ENCODE measurements around the gene TLR5. TPM values are rescaled to one million over a fixed set of nuclear protein-coding genes. Genes with fewer than 3 reads are reported as not detected.

The TLR5 gene
- total RNA-seq, 3 donors from 2014 or later = 11.5 to 33.5 (median 16.5) TPM

DNA sequence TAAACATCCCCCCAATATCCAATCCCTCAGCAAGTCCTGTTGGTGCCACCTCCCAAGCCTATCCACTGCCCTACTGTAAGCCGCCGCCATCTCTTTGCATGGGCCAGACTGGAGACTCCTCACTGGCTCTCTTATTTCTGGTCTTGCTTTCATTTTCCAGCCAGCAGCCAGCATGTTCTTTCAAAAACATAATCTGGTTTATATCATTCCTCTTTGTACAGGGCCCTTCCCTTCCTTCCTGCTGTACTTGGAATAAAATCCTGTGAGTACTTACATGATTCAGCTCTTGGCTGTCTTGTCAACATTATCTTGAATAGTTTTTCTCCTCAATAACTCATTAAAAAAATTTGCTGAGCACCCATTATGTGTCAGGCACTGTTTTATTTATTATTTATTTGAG is 28.2 kb downstream of the TLR5 start:
- H3K4me1 ChIP-seq = no peaks in the 10 kb centered on the region
- DNase-seq (ENCODE audit: low spot score in 2 of 2) = no peak
- H3K4me3 ChIP-seq = no peak overlapping the region
- TF ChIP-seq POLR2A (IDR thresholded peaks at IDR 0.05) = no peak
- peak in 1 of 3 donors; percentile 38 for TF ChIP-seq POLR2AphosphoS5 (IDR thresholded peaks at IDR 0.05)
- TF ChIP-seq, protein P1, sequence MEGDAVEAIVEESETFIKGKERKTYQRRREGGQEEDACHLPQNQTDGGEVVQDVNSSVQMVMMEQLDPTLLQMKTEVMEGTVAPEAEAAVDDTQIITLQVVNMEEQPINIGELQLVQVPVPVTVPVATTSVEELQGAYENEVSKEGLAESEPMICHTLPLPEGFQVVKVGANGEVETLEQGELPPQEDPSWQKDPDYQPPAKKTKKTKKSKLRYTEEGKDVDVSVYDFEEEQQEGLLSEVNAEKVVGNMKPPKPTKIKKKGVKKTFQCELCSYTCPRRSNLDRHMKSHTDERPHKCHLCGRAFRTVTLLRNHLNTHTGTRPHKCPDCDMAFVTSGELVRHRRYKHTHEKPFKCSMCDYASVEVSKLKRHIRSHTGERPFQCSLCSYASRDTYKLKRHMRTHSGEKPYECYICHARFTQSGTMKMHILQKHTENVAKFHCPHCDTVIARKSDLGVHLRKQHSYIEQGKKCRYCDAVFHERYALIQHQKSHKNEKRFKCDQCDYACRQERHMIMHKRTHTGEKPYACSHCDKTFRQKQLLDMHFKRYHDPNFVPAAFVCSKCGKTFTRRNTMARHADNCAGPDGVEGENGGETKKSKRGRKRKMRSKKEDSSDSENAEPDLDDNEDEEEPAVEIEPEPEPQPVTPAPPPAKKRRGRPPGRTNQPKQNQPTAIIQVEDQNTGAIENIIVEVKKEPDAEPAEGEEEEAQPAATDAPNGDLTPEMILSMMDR (IDR thresholded peaks at IDR 0.05) = no peak
- no peaks in the 10 kb centered on the region for H3K27me3 ChIP-seq
- intact Hi-C loops (cut with DNase I; ENCODE audit: low total_unique reads) = no loop called here
- no peaks in the 10 kb centered on the region for H3K36me3 ChIP-seq
- H3K9me3 ChIP-seq = no peaks in the 10 kb centered on the region
- peak overlapping the region in 1 of 2 donors; percentile 57 for H3K27ac ChIP-seq

GRCh38 chr1:223110952-223111351 is 32.1 kb downstream of the TLR5 start:
- intact Hi-C loops (cut with DNase I; ENCODE audit: low total_unique reads) = no loop called here

DNA sequence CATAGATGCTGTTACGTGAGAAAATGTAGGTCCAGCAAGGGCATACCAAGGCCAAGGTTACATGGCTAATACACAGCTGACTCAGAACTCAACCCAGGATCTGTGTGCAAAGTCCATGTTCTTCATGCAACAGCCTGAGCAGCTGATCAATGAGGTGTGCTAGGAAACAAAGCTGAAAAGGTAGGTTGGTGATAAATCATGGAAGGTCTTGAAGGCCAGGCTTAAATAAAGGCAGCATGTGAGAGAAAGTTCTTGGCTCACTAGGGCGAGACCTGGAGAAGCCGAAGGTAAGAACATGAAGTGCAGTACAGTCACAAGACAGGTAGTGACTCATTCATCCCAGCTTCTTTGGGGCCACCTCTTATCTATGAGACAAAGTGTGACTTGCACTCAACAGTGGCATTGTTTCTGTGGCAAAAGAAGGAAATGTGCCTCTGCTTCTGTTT is 33.4 kb downstream of the TLR5 start:
- H3K4me1 ChIP-seq = no peaks in the 10 kb centered on the region
- TF ChIP-seq POLR2AphosphoS5 (IDR thresholded peaks at IDR 0.05) = no peak
- TF ChIP-seq, protein P1 (IDR thresholded peaks at IDR 0.05) = no peak
- no peak for TF ChIP-seq POLR2A (IDR thresholded peaks at IDR 0.05)
- no peaks in the 10 kb centered on the region for H3K27me3 ChIP-seq
- intact Hi-C loops (cut with DNase I; ENCODE audit: low total_unique reads) = no loop called here
- no peaks in the 10 kb centered on the region for H3K9me3 ChIP-seq
- H3K4me3 ChIP-seq = no peak overlapping the region
- no peak for DNase-seq (ENCODE audit: low spot score in 2 of 2)
- no peaks in the 10 kb centered on the region for H3K36me3 ChIP-seq
- no peak overlapping the region for H3K27ac ChIP-seq

More at GRCh38 chr1:223110952-223111351, 32.1 kb downstream of the TLR5 start:
- H3K4me3 ChIP-seq = no peak overlapping the region
- no peaks in the 10 kb centered on the region for H3K27me3 ChIP-seq
- DNase-seq (ENCODE audit: low spot score in 2 of 2) = no peak
- H3K9me3 ChIP-seq = no peaks in the 10 kb centered on the region
- no peaks in the 10 kb centered on the region for H3K4me1 ChIP-seq
- TF ChIP-seq, protein P1 (IDR thresholded peaks at IDR 0.05) = no peak
- no peak for TF ChIP-seq POLR2A (IDR thresholded peaks at IDR 0.05)
- TF ChIP-seq POLR2AphosphoS5 (IDR thresholded peaks at IDR 0.05) = no peak
- no peaks in the 10 kb centered on the region for H3K36me3 ChIP-seq
- H3K27ac ChIP-seq = no peak overlapping the region

DNA sequence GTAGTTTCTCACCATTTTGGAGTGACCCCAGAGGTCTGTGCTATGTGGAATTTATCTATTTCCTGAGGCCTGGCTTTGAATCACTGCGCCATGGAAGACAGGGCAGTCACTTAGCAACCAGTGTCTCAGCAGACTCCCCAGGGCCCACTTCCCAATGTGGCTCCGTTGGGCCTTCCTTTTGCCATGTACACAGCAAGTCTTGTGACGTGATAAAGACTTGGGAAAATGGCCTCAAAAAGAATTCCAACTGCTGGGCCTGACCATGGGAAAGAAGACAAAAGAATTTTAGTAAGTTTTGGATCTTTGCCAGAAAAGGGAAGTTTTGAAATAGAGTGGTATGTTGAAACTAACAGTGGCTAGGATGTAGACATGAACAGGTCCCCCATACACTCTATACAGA is 36.2 kb downstream of the TLR5 start:
- H3K27ac ChIP-seq = no peak overlapping the region
- H3K9me3 ChIP-seq = no peaks in the 10 kb centered on the region
- no peaks in the 10 kb centered on the region for H3K4me1 ChIP-seq
- DNase-seq (ENCODE audit: low spot score in 2 of 2) = no peak
- H3K4me3 ChIP-seq = no peak overlapping the region
- intact Hi-C loops (cut with DNase I; ENCODE audit: low total_unique reads) = no loop called here
- no peak for TF ChIP-seq POLR2A (IDR thresholded peaks at IDR 0.05)
- TF ChIP-seq, protein P1 (IDR thresholded peaks at IDR 0.05) = no peak
- no peak for TF ChIP-seq POLR2AphosphoS5 (IDR thresholded peaks at IDR 0.05)
- no peaks in the 10 kb centered on the region for H3K27me3 ChIP-seq
- H3K36me3 ChIP-seq = no peaks in the 10 kb centered on the region

DNA sequence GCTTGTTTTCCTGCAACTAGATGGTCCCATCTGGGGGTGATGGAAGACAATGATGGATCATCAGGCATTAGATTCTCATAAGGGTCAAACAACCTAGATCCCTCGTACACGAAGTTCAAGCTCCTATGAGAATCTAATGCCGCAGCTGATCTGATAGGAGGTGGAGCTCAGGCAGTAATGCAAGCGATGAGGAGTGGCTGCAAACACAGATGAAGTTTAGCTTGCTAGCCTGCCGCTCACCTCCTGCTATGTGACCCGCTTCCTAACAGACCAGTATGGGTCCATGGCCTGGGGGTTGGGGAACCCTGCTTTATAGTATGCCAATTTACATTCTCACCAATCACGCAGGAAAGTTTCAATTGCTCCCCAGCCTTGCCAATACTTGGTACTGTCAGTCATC is 37.5 kb downstream of the TLR5 start:
- no peak overlapping the region for H3K4me3 ChIP-seq
- H3K36me3 ChIP-seq = no peaks in the 10 kb centered on the region
- intact Hi-C loops (cut with DNase I; ENCODE audit: low total_unique reads) = no loop called here
- H3K4me1 ChIP-seq = no peaks in the 10 kb centered on the region
- DNase-seq (ENCODE audit: low spot score in 2 of 2) = no peak
- H3K27ac ChIP-seq = no peak overlapping the region
- TF ChIP-seq POLR2AphosphoS5 (IDR thresholded peaks at IDR 0.05) (no peak), POLR2A (IDR thresholded peaks at IDR 0.05) (no peak)
- TF ChIP-seq, protein P1 (IDR thresholded peaks at IDR 0.05) = no peak
- no peaks in the 10 kb centered on the region for H3K27me3 ChIP-seq
- no peaks in the 10 kb centered on the region for H3K9me3 ChIP-seq
